Measurements from ENCODE around the gene CES5A. TPM values are rescaled to one million over a fixed set of nuclear protein-coding genes. Genes with fewer than 3 reads are reported as not detected.

CES5A gene
- total and polyA plus RNA-seq, 7 donors = 0.03 TPM; not detected in 6

- Histone ChIP-seq H3K9me3 (peaks cover 10% of the 10 kb centered on the region), H3K36me3 (ENCODE audit: insufficient read depth in 1 of 2, low read depth in 1 of 2) (no peaks in the 10 kb centered on the region), H3K4me3 (no peak overlapping the region), H3K27ac (no peak overlapping the region), H3K27me3 (ENCODE audit: insufficient read depth in 3 of 3, low read length in 2 of 3) (no peaks in the 10 kb centered on the region), H3K4me1 (no peaks in the 10 kb centered on the region)
- intact Hi-C loops (cut with DNase I) = no loop called here
- TF ChIP-seq CTCF (IDR thresholded peaks at IDR 0.05) = no peak
- ATAC-seq = peak in 1 of 4 donors; percentile 67
- WGBS, 3 donors = 34 to 45% (median 37%) methylated on average over 10 of the region's 10 CpGs
- no peak for DNase-seq
These were observed 26.5 kb upstream of the CES5A start for GRCh38 chr16:55901566-55902217.

- no peaks in the 10 kb centered on the region for H3K36me3 ChIP-seq (ENCODE audit: insufficient read depth in 1 of 2, low read depth in 1 of 2)
- no peak overlapping the region for H3K4me3 ChIP-seq
- no peak overlapping the region for H3K27ac ChIP-seq
- ATAC-seq (no peak), DNase-seq (no peak)
- TF ChIP-seq CTCF (IDR thresholded peaks at IDR 0.05) = no peak
- no peaks in the 10 kb centered on the region for H3K4me1 ChIP-seq
- peaks cover 10% of the 10 kb centered on the region for H3K9me3 ChIP-seq
- whole genome bisulfite sequencing, 3 donors = 69 to 85% (median 82%) methylated on average over 5 of the region's 5 CpGs
- H3K27me3 ChIP-seq (ENCODE audit: insufficient read depth in 3 of 3, low read length in 2 of 3) = no peaks in the 10 kb centered on the region
- intact Hi-C loops (cut with DNase I) = no loop called here
These were observed 25.6 kb upstream of the CES5A start for GRCh38 chr16:55900616-55901393.

GRCh38 chr16:55899857-55900256 lies 24.7 kb upstream of the CES5A start:
- no peaks in the 10 kb centered on the region for H3K4me1 ChIP-seq
- 49 to 52% (median 50%) methylated on average over 3 of the region's 3 CpGs for WGBS, 3 donors
- intact Hi-C loops (cut with DNase I) = no loop called here
- TF ChIP-seq CTCF (IDR thresholded peaks at IDR 0.05) = no peak
- DNase-seq (no peak), ATAC-seq (no peak)
- no peak overlapping the region for H3K4me3 ChIP-seq
- no peaks in the 10 kb centered on the region for H3K36me3 ChIP-seq (ENCODE audit: insufficient read depth in 1 of 2, low read depth in 1 of 2)
- no peak overlapping the region for H3K27ac ChIP-seq
- no peaks in the 10 kb centered on the region for H3K27me3 ChIP-seq (ENCODE audit: insufficient read depth in 3 of 3, low read length in 2 of 3)
- H3K9me3 ChIP-seq = peaks cover 10% of the 10 kb centered on the region

GRCh38 chr16:55898592-55898991 lies 23.4 kb upstream of the CES5A start:
- DNase-seq (no peak), ATAC-seq (no peak)
- TF ChIP-seq CTCF (IDR thresholded peaks at IDR 0.05) = no peak
- no peaks in the 10 kb centered on the region for H3K4me1 ChIP-seq
- WGBS, 3 donors = 79 to 81% (median 79%) methylated on average over 1 of the region's 1 CpG
- H3K27ac ChIP-seq = no peak overlapping the region
- intact Hi-C loops (cut with DNase I) = no loop called here
- no peaks in the 10 kb centered on the region for H3K27me3 ChIP-seq (ENCODE audit: insufficient read depth in 3 of 3, low read length in 2 of 3)
- H3K4me3 ChIP-seq = no peak overlapping the region
- peaks cover 4% of the 10 kb centered on the region for H3K9me3 ChIP-seq
- no peaks in the 10 kb centered on the region for H3K36me3 ChIP-seq (ENCODE audit: insufficient read depth in 1 of 2, low read depth in 1 of 2)

Measured in psoas muscle (tissue), 8 donors.